Keratinocyte (primary cell): ENCODE measurements around the gene NT5DC3. TPM values are rescaled to one million over a fixed set of nuclear protein-coding genes. Genes with fewer than 3 reads are reported as not detected.

Source experiments
- DNase-seq: peaks from one replicate; pipeline ENCODE4 v3.0.0-alpha.2; 2011; ENCODE audit warnings: low read depth, missing footprints, low spot score
- FAIRE-seq: peaks from 2 replicates; lab custom pipeline; 2011; peaks lifted over from hg19 to GRCh38; lab: Jason Lieb, UNC
- H2AFZ ChIP-seq: 2 replicates; pipeline ENCODE4 v1.6.0; 2012; ENCODE audit warnings: low read length, control low read depth, inconsistent platforms; ENCODE audit not compliant: control insufficient read depth
- H3K27ac ChIP-seq: 2 replicates; pipeline ENCODE4 v1.5.1; 2011; ENCODE audit warnings: low read length; ENCODE audit not compliant: control insufficient read depth, insufficient read depth
- H3K27me3 ChIP-seq: 3 replicates; pipeline ENCODE4 v1.6.0; 2011; ENCODE audit warnings: low read length; ENCODE audit not compliant: control insufficient read depth, insufficient read depth; ENCODE audit errors: extremely low read depth
- H3K36me3 ChIP-seq, 2 experiments: 2 replicates in 1 of 2; 3 replicates in 1 of 2; pipeline ENCODE4 v1.5.1; 2011; ENCODE audit warnings: low read length in 2 of 2, mild to moderate bottlenecking in 1 of 2; ENCODE audit not compliant: control insufficient read depth in 2 of 2, insufficient read depth in 2 of 2; ENCODE audit errors: extremely low read depth in 1 of 2
- H3K4me1 ChIP-seq: 3 replicates; pipeline ENCODE4 v1.5.1; 2011; ENCODE audit warnings: low read length; ENCODE audit not compliant: control insufficient read depth, insufficient read depth; ENCODE audit errors: extremely low read depth
- H3K4me2 ChIP-seq: 3 replicates; pipeline ENCODE4 v1.6.0; 2011; ENCODE audit warnings: low read depth, low read length; ENCODE audit not compliant: control insufficient read depth, insufficient read depth; ENCODE audit errors: extremely low read depth
- H3K4me3 ChIP-seq, 3 experiments: fragments of 200-600 bp in 1 of 3; sonication (generic) in 1 of 3; 2 replicates in 2 of 3; 3 replicates in 1 of 3; pipeline ENCODE4 v1.5.1; 2011 to 2016; ENCODE audit warnings: low read length in 3 of 3, mild to moderate bottlenecking in 3 of 3, control low read depth in 2 of 3, inconsistent platforms in 1 of 3, low read depth in 1 of 3, mixed read lengths in 1 of 3, mixed run types in 1 of 3, moderate library complexity in 1 of 3; ENCODE audit not compliant: control insufficient read depth in 2 of 3, insufficient read depth in 2 of 3; ENCODE audit errors: extremely low read depth in 1 of 3
- H3K79me2 ChIP-seq: 2 replicates; pipeline ENCODE4 v1.6.0; 2012; ENCODE audit warnings: low read length; ENCODE audit not compliant: control insufficient read depth, insufficient read depth
- H3K9ac ChIP-seq: 3 replicates; pipeline ENCODE4 v1.6.0; 2011; ENCODE audit warnings: low read length; ENCODE audit not compliant: control insufficient read depth, insufficient read depth; ENCODE audit errors: extremely low read depth
- H3K9me1 ChIP-seq: 3 replicates; pipeline ENCODE4 v1.6.0; 2011; ENCODE audit warnings: low read length; ENCODE audit not compliant: control insufficient read depth, insufficient read depth; ENCODE audit errors: extremely low read depth
- H3K9me3 ChIP-seq: 2 replicates; pipeline ENCODE4 v1.5.1; 2012; ENCODE audit warnings: low read depth, low read length; ENCODE audit not compliant: control insufficient read depth
- H4K20me1 ChIP-seq: 3 replicates; pipeline ENCODE4 v1.6.0; 2011; ENCODE audit warnings: low read length; ENCODE audit not compliant: control insufficient read depth, insufficient read depth; ENCODE audit errors: extremely low read depth
- CTCF ChIP-seq, 3 experiments: IDR thresholded peaks in 1 of 3; conservative IDR thresholded peaks in 1 of 3; optimal IDR thresholded peaks in 1 of 3; 2 replicates in 2 of 3; 3 replicates in 1 of 3; pipeline versions ENCODE3 to v1.5.1; 2011; ENCODE audit warnings: low read length in 3 of 3, mild to moderate bottlenecking in 3 of 3, moderate library complexity in 2 of 3, control low read depth in 1 of 3, inconsistent platforms in 1 of 3; ENCODE audit not compliant: insufficient read depth in 2 of 3; ENCODE audit errors: extremely low read depth in 1 of 3
- EZH2 ChIP-seq: IDR thresholded peaks from one replicate; pipeline ENCODE4 v1.6.1; 2012; ENCODE audit warnings: inconsistent platforms, mild to moderate bottlenecking, low read length, moderate library complexity
- dilution Hi-C: fragments of 300-500 bp; cut with MboI; formaldehyde crosslinking; loops from one replicate; pipeline ENCODE4 v1.7.0; 2020; ENCODE audit warnings: low sequenced_read_pairs; ENCODE audit not compliant: extremely low pct_ligation_motif_present
- polyA plus RNA-seq, 5 experiments: library from polyadenylated mRNA; depleted of rRNA in 3 of 5; stranded (reverse) in 3 of 5; stranded (forward) in 1 of 5; unstranded in 1 of 5; fragments of >200 nt; gene quantifications; 1 replicate in 1 of 5; 2 replicates in 3 of 5; 3 replicates in 1 of 5; pipeline versions ENCODE4 v1.2.1 to v1.2.3, GENCODE V29; 2011 to 2012; ENCODE audit warnings: missing spikeins in 2 of 5, low read depth in 1 of 5, low replicate concordance in 1 of 5

NT5DC3 gene
- polyA plus RNA-seq, 1 donor (not counting 4 experiments of a cell fraction or from before 2014, with no cell fraction given), result 12.8 TPM

DNA sequence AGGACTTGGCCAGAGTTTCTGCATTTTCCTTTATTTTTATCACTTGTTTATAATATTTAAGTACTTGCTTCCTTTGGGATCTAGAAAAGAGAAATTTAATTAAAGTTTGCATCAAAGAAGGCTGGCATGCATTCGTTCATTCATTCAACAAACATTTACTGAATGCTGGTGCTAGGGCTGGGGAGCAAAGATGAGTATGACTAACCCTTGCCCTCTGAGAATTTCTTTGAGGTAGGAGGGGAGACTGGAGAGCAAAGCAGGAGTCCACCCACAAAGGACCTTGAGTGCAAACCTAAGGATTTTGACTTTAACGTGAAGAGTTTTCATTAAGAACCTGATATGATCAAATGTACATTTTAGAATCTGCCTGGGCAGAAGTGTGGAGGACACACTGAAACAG is 16.1 kb upstream of the NT5DC3 start:
- H4K20me1 ChIP-seq, result no peaks in the 10 kb centered on the region
- dilution Hi-C loops, result no loop called here
- TF ChIP-seq CTCF (optimal IDR thresholded peaks at IDR 0.05 in 1 of 3, IDR thresholded peaks at IDR 0.05 in 1 of 3, conservative IDR thresholded peaks at IDR 0.05 in 1 of 3; ENCODE audit: extremely low read depth in 1 of 3, insufficient read depth in 2 of 3, low read length in 3 of 3), result no peak
- no peak for TF ChIP-seq EZH2
- FAIRE-seq (no peak), DNase-seq (no peak)
- no peaks in the 10 kb centered on the region for H3K9me3 ChIP-seq
- no peak overlapping the region for H3K4me3 ChIP-seq
- H3K36me3 ChIP-seq, result no peaks in the 10 kb centered on the region
- no peak overlapping the region for H3K9ac ChIP-seq
- no peak overlapping the region for H2AFZ ChIP-seq
- no peaks in the 10 kb centered on the region for H3K27me3 ChIP-seq
- H3K27ac ChIP-seq, result no peak overlapping the region
- peaks cover 2% of the 10 kb centered on the region for H3K9me1 ChIP-seq
- H3K4me2 ChIP-seq, result no peak overlapping the region
- peaks cover 17% of the 10 kb centered on the region for H3K4me1 ChIP-seq
- no peaks in the 10 kb centered on the region for H3K79me2 ChIP-seq

DNA sequence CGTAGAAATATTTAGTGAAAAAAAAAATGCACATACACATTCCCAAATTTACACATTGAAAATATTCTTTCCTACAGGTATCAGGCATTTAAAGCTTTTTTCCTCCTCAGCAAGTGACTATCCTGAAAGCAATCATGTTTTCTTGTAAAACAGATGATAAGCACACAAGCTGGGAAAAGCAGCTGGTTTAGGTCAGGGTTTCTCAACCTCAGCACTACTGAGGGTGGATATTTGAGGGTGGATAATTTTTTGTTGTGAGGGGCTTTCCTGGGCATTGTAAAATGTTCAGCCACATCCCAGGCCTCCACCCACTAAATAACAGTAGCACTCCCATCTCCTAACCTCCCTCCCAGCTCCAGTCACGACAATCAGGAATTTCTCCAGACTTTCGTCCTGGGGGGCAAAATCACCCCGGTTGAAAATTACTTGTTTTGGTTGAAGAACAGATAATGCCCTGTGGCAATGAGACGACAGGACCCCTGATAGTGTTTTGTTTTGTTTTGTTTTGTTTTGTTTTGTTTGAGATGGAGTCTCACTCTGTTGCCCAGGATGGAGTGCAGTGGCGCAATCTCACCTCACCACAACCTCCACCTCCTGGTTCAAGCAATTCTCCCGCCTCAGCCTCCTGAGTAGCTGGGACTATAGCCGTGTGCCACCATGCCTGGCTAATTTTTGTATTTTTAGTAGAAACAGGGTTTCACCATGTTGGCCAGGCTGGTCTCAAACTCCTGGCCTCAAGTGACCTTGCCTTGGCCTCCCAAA is 15.0 kb upstream of the NT5DC3 start:
- DNase-seq, result no peak
- H3K27ac ChIP-seq, result no peak overlapping the region

More for the DNA sequence above, 15.0 kb upstream of the NT5DC3 start:
- Histone ChIP-seq H3K9me1 (peaks cover 2% of the 10 kb centered on the region), H3K4me2 (no peak overlapping the region), H3K27me3 (no peaks in the 10 kb centered on the region), H3K4me1 (peaks cover 17% of the 10 kb centered on the region), H3K36me3 (no peaks in the 10 kb centered on the region), H3K9me3 (no peaks in the 10 kb centered on the region), H3K9ac (no peak overlapping the region), H2AFZ (no peak overlapping the region), H3K79me2 (no peaks in the 10 kb centered on the region), H3K4me3 (no peak overlapping the region), H4K20me1 (no peaks in the 10 kb centered on the region)
- no peak for TF ChIP-seq EZH2
- no peak for TF ChIP-seq CTCF (optimal IDR thresholded peaks at IDR 0.05 in 1 of 3, IDR thresholded peaks at IDR 0.05 in 1 of 3, conservative IDR thresholded peaks at IDR 0.05 in 1 of 3; ENCODE audit: extremely low read depth in 1 of 3, insufficient read depth in 2 of 3, low read length in 3 of 3)
- dilution Hi-C loops, result no loop called here
- FAIRE-seq, result no peak
